A549 (cell line): ENCODE measurements around the gene METTL6. TPM values are rescaled to one million over a fixed set of nuclear protein-coding genes. Genes with fewer than 3 reads are reported as not detected.

Source experiments
- ATAC-seq, 2 experiments: fragments of 200-7000 bp in 1 of 2; fragments of >200 bp in 1 of 2; cut with Nextera tagmentation in 1 of 2; cut with Tn5 transposase in 1 of 2; 3 replicates each; pipeline versions ENCODE4 v1.8.0 to v1.9.1; 2018 to 2020; ENCODE audit warnings: mild to moderate bottlenecking in 1 of 2, moderate library complexity in 1 of 2
- CTCF ChIA-PET: fragments of 300-600 bp; sonication (Branson Sonifier 250); formaldehyde crosslinking; extraction: SDS; loops from one replicate; lab custom pipeline; 2021; ENCODE audit warnings: antibody characterized with exemption, inconsistent platforms; lab: Yijun Ruan, JAX
- POLR2A ChIA-PET: fragments of 350-600 bp; formaldehyde crosslinking; extraction: SDS; loops from one replicate; lab custom pipeline; 2021; ENCODE audit warnings: antibody characterized with exemption, inconsistent platforms; lab: Yijun Ruan, JAX
- DNase-seq, 2 experiments: peaks; one replicate each; pipeline versions ENCODE4 v3.0.0 to v3.0.0-alpha.2; 2011 to 2016; ENCODE audit warnings: low read depth in 1 of 2, low spot score in 1 of 2
- FAIRE-seq: peaks from 2 replicates; lab custom pipeline; 2011; peaks lifted over from hg19 to GRCh38; lab: Jason Lieb, UNC
- H3K27ac ChIP-seq, 2 experiments: fragments of >200 bp; sonication (Bioruptor Twin); formaldehyde crosslinking; 3 replicates each; pipeline ENCODE4 v1.5.1; 2016 to 2017
- H3K4me1 ChIP-seq: fragments of >200 bp; sonication (Bioruptor Twin); formaldehyde crosslinking; 3 replicates; pipeline ENCODE4 v1.6.1; 2016
- H3K4me2 ChIP-seq: fragments of >200 bp; sonication (Bioruptor Twin); formaldehyde crosslinking; 3 replicates; pipeline ENCODE4 v1.6.1; 2016
- H3K4me3 ChIP-seq: fragments of >200 bp; sonication (Bioruptor Twin); formaldehyde crosslinking; 3 replicates; pipeline ENCODE4 v1.5.1; 2016
- H3K9me3 ChIP-seq: fragments of >200 bp; sonication (Bioruptor Twin); formaldehyde crosslinking; 3 replicates; pipeline ENCODE4 v1.6.1; 2016
- CHD4 ChIP-seq: fragments of 200-600 bp; sonication (generic); IDR thresholded peaks from 2 replicates; pipeline ENCODE4 v1.6.1; 2016; ENCODE audit warnings: antibody characterized with exemption, mild to moderate bottlenecking, borderline replicate concordance
- FOSB ChIP-seq: fragments of 250-450 bp; sonication (Bioruptor Pico); IDR thresholded peaks from 2 replicates; pipeline ENCODE4 v1.5.0; 2020; ENCODE audit warnings: mild to moderate bottlenecking, moderate library complexity
- HEYL ChIP-seq: fragments of 250-450 bp; sonication (Bioruptor Pico); IDR thresholded peaks from 2 replicates; pipeline ENCODE4 v1.8.0; 2021; ENCODE audit warnings: mild to moderate bottlenecking, moderate library complexity
- JUN ChIP-seq, 2 experiments: fragments of >200 bp; sonication (Bioruptor Twin); formaldehyde crosslinking; IDR thresholded peaks; 2 replicates in 1 of 2; 3 replicates in 1 of 2; pipeline ENCODE4 v1.6.1; 2016 to 2017
- KDM1A ChIP-seq: fragments of 200-600 bp; sonication (generic); IDR thresholded peaks from 2 replicates; pipeline ENCODE4 v1.6.1; 2016; ENCODE audit warnings: low read depth, mild to moderate bottlenecking
- KDM5A ChIP-seq: fragments of 200-600 bp; sonication (generic); IDR thresholded peaks from 2 replicates; pipeline ENCODE4 v1.6.1; 2016; ENCODE audit warnings: antibody characterized with exemption, mild to moderate bottlenecking
- MAZ ChIP-seq: fragments of 150-350 bp; IDR thresholded peaks from 2 replicates; pipeline ENCODE4 v1.6.1; 2014; ENCODE audit warnings: antibody characterized with exemption, low read depth, low read length, borderline replicate concordance
- NPAS2 ChIP-seq: fragments of 250-450 bp; sonication (Bioruptor Pico); IDR thresholded peaks from 2 replicates; pipeline ENCODE4 v1.8.0; 2022; ENCODE audit warnings: mild to moderate bottlenecking, moderate library complexity, borderline replicate concordance
- RAD21 ChIP-seq, 2 experiments: fragments of >200 bp in 1 of 2; sonication (Bioruptor Twin) in 1 of 2; formaldehyde crosslinking in 1 of 2; IDR thresholded peaks in 1 of 2; conservative IDR thresholded peaks in 1 of 2; 2 replicates in 1 of 2; 3 replicates in 1 of 2; pipeline ENCODE4 v1.6.1; 2012 to 2018; ENCODE audit warnings: inconsistent platforms in 1 of 2
- RNF2 ChIP-seq: fragments of 200-600 bp; sonication (generic); IDR thresholded peaks from 2 replicates; pipeline ENCODE4 v1.6.1; 2016; ENCODE audit warnings: low read depth, mild to moderate bottlenecking, antibody characterized with exemption, moderate library complexity, borderline replicate concordance
- TP53 ChIP-seq: fragments of 250-450 bp; sonication (Bioruptor Pico); IDR thresholded peaks from 2 replicates; pipeline ENCODE4 v1.5.0; 2021; ENCODE audit warnings: mild to moderate bottlenecking, moderate library complexity
- ZC3H11A ChIP-seq: fragments of 450-650 bp; IDR thresholded peaks from 2 replicates; pipeline ENCODE4 v1.6.1; 2014; ENCODE audit warnings: antibody characterized with exemption, mild to moderate bottlenecking
- WGBS: methylation state at CpG from one replicate; pipeline ENCODE4 v1.1.6; 2017; ENCODE audit errors: missing lambda C conversion rate; 5-methylcytosine and 5-hydroxymethylcytosine counted together
- polyA plus RNA-seq, 4 experiments: library from polyadenylated mRNA; depleted of rRNA in 3 of 4; stranded (reverse); fragments of >200 nt; fragmentation: RNase III in 1 of 4; extraction: RNeasy Plus Mini Kit Qiagen cat#74134 plus additional on column Dnase treatment in 1 of 4; gene quantifications; 2 replicates in 3 of 4; 3 replicates in 1 of 4; pipeline ENCODE4 v1.2.3, GENCODE V29; 2011 to 2017
- TF ChIP-seq, protein P1 (sequence below): fragments of 150-350 bp; IDR thresholded peaks from 2 replicates; pipeline ENCODE4 v1.6.1; 2014; ENCODE audit warnings: low read depth, mild to moderate bottlenecking, low read length
- TF ChIP-seq, protein P2 (sequence below): fragments of 450-650 bp; IDR thresholded peaks from 2 replicates; pipeline ENCODE4 v1.6.1; 2014; ENCODE audit warnings: antibody characterized with exemption
- TF ChIP-seq, protein P3 (sequence below): IDR thresholded peaks from 2 replicates; pipeline ENCODE4 v1.6.1; 2012; ENCODE audit warnings: low read depth, borderline replicate concordance
- TF ChIP-seq, protein P4 (sequence below): IDR thresholded peaks from 2 replicates; pipeline ENCODE4 v1.6.1; 2012
- TF ChIP-seq, protein P5 (sequence below): fragments of 200-600 bp; sonication (generic); IDR thresholded peaks from 2 replicates; pipeline ENCODE4 v1.6.1; 2016; ENCODE audit warnings: antibody characterized with exemption, mild to moderate bottlenecking, moderate library complexity
- TF ChIP-seq, protein P6 (sequence below): fragments of >200 bp; sonication (Bioruptor Twin); formaldehyde crosslinking; IDR thresholded peaks from 2 replicates; pipeline ENCODE4 v1.6.1; 2016
- TF ChIP-seq, protein P7 (sequence below): fragments of >200 bp; sonication (Bioruptor Twin); formaldehyde crosslinking; IDR thresholded peaks from 3 replicates; pipeline ENCODE4 v1.6.1; 2016

The METTL6 gene
- polyA plus RNA-seq, 2 of the 4 experiments (the other 2 are of a cell fraction) = 29.6 to 42.7 TPM

DNA sequence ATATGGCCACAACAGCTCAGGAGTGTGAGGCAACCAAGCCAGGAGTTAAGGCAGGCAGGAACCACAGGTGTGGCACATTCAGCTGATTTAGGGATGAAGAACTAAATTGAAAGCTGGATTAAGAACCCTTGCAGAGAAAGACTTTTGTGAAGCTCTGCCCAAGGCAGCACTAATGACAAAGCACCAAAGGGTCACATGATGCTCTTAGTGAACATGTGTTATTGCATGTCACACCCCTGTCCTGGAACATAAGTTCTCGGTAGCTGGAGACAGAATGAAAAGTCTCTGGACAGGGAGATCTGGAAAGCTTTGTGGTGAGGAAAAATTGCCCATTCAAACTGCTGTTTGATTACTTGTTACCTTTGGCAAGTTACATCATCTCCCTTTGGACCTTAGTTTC lies 3.3 kb upstream of the METTL6 start:
- ATAC-seq (no peak), FAIRE-seq (no peak), DNase-seq (no peak)
- H3K4me3 ChIP-seq = no peak overlapping the region
- ChIA-PET POLR2A (interaction anchor here (1.3 kb wide), 1 partner anchor 171 kb away, joined by 4 read pairs; the partner anchor contains the start of genes BTD and HACL1), CTCF (interaction anchor here (0.6 to 1.2 kb wide), 5 partner anchors 12 to 228 kb away, joined by 3 read pairs; no protein-coding TSS in a partner anchor)
- no peak overlapping the region for H3K4me2 ChIP-seq
- TF ChIP-seq, protein P1, sequence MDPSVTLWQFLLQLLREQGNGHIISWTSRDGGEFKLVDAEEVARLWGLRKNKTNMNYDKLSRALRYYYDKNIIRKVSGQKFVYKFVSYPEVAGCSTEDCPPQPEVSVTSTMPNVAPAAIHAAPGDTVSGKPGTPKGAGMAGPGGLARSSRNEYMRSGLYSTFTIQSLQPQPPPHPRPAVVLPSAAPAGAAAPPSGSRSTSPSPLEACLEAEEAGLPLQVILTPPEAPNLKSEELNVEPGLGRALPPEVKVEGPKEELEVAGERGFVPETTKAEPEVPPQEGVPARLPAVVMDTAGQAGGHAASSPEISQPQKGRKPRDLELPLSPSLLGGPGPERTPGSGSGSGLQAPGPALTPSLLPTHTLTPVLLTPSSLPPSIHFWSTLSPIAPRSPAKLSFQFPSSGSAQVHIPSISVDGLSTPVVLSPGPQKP = no peak
- TF ChIP-seq, protein P2, sequence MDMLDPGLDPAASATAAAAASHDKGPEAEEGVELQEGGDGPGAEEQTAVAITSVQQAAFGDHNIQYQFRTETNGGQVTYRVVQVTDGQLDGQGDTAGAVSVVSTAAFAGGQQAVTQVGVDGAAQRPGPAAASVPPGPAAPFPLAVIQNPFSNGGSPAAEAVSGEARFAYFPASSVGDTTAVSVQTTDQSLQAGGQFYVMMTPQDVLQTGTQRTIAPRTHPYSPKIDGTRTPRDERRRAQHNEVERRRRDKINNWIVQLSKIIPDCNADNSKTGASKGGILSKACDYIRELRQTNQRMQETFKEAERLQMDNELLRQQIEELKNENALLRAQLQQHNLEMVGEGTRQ = peak; percentile 42; the same call in 1 of the 2 replicates
- 88% methylated on average over 1 of the region's 1 CpG for WGBS
- peaks cover 21% of the 10 kb centered on the region; the same call in 2 of the 3 replicates for H3K4me1 ChIP-seq
- H3K27ac ChIP-seq = no peak overlapping the region
- H3K9me3 ChIP-seq = no peaks in the 10 kb centered on the region

DNA sequence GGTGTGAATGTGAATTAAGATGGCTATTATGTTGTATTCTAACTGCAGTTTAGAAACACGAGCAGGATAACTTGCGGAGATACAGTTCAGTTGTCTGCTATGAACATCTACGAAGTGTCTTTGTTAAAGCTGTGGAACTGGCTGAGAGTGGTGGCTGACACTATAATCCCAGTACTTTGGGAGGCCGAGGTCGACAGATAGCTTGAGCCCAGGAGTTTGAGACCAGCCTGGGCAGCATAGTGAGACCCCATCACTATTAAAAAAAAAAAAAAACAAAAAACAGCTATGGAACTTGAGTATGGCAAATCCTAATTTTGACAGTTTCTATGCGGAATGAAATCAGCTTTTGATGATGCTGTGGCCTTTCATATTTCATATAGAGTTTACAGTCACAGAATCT lies 1.7 kb upstream of the METTL6 start:
- DNase-seq (no peak), ATAC-seq (no peak), FAIRE-seq (no peak)
- Histone ChIP-seq H3K9me3 (no peaks in the 10 kb centered on the region), H3K4me1 (peaks cover 21% of the 10 kb centered on the region; the same call in 2 of the 3 replicates), H3K4me3 (peak overlapping the region; percentile 84), H3K27ac (no peak overlapping the region), H3K4me2 (peak overlapping the region; percentile 97)
- TF ChIP-seq, protein P3, sequence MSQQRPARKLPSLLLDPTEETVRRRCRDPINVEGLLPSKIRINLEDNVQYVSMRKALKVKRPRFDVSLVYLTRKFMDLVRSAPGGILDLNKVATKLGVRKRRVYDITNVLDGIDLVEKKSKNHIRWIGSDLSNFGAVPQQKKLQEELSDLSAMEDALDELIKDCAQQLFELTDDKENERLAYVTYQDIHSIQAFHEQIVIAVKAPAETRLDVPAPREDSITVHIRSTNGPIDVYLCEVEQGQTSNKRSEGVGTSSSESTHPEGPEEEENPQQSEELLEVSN = no peak
- TF ChIP-seq, protein P4, sequence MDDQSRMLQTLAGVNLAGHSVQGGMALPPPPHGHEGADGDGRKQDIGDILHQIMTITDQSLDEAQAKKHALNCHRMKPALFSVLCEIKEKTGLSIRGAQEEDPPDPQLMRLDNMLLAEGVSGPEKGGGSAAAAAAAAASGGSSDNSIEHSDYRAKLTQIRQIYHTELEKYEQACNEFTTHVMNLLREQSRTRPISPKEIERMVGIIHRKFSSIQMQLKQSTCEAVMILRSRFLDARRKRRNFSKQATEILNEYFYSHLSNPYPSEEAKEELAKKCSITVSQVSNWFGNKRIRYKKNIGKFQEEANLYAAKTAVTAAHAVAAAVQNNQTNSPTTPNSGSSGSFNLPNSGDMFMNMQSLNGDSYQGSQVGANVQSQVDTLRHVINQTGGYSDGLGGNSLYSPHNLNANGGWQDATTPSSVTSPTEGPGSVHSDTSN = no peak
- TF ChIP-seq TP53 (CRISPR knock-in tag) (no peak), MAZ (no peak), NPAS2 (no peak), JUN (IDR thresholded peaks at IDR 0.05) (no peak), RAD21 (conservative IDR thresholded peaks at IDR 0.05 in 1 of 2, IDR thresholded peaks at IDR 0.05 in 1 of 2) (no peak), ZC3H11A (no peak), KDM1A (no peak), HEYL (CRISPR knock-in tag) (no peak), FOSB (CRISPR knock-in tag) (no peak), CHD4 (no peak), KDM5A (no peak), RNF2 (no peak)
- TF ChIP-seq, protein P5, sequence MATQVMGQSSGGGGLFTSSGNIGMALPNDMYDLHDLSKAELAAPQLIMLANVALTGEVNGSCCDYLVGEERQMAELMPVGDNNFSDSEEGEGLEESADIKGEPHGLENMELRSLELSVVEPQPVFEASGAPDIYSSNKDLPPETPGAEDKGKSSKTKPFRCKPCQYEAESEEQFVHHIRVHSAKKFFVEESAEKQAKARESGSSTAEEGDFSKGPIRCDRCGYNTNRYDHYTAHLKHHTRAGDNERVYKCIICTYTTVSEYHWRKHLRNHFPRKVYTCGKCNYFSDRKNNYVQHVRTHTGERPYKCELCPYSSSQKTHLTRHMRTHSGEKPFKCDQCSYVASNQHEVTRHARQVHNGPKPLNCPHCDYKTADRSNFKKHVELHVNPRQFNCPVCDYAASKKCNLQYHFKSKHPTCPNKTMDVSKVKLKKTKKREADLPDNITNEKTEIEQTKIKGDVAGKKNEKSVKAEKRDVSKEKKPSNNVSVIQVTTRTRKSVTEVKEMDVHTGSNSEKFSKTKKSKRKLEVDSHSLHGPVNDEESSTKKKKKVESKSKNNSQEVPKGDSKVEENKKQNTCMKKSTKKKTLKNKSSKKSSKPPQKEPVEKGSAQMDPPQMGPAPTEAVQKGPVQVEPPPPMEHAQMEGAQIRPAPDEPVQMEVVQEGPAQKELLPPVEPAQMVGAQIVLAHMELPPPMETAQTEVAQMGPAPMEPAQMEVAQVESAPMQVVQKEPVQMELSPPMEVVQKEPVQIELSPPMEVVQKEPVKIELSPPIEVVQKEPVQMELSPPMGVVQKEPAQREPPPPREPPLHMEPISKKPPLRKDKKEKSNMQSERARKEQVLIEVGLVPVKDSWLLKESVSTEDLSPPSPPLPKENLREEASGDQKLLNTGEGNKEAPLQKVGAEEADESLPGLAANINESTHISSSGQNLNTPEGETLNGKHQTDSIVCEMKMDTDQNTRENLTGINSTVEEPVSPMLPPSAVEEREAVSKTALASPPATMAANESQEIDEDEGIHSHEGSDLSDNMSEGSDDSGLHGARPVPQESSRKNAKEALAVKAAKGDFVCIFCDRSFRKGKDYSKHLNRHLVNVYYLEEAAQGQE = no peak
- TF ChIP-seq, protein P6, sequence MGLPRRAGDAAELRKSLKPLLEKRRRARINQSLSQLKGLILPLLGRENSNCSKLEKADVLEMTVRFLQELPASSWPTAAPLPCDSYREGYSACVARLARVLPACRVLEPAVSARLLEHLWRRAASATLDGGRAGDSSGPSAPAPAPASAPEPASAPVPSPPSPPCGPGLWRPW = no peak
- TF ChIP-seq, protein P7, sequence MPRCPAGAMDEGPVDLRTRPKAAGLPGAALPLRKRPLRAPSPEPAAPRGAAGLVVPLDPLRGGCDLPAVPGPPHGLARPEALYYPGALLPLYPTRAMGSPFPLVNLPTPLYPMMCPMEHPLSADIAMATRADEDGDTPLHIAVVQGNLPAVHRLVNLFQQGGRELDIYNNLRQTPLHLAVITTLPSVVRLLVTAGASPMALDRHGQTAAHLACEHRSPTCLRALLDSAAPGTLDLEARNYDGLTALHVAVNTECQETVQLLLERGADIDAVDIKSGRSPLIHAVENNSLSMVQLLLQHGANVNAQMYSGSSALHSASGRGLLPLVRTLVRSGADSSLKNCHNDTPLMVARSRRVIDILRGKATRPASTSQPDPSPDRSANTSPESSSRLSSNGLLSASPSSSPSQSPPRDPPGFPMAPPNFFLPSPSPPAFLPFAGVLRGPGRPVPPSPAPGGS = no peak
- ChIA-PET CTCF (no interaction called here), POLR2A (interaction anchor here (0.6 kb wide), 1 partner anchor 481 kb away, joined by 3 read pairs; no protein-coding TSS in a partner anchor)
- 92% methylated on average over 6 of the region's 6 CpGs for WGBS
